ENCODE data around the gene KMT2E.

GRCh38 chr7:105060923-105061322 is 46.9 kb downstream of the KMT2E start:
- no peak for TF ChIP-seq EZH2 (IDR thresholded peaks at IDR 0.05; ENCODE audit: insufficient read depth, poor library complexity, severe bottlenecking)
- no peak for TF ChIP-seq EZH2phosphoT487 (IDR thresholded peaks at IDR 0.05; ENCODE audit: insufficient read depth, low read depth)

Measured in GM23248 (cell line).